ENCODE measurements around the gene PEX7.
A peak's percentile ranks its signal among the peaks of the same experiment; 100 is the strongest.
"Not testable (repeated sequence)": the region's sequence is repeated elsewhere in the genome, so short reads cannot be mapped to it uniquely, and the experiment has no call there.

Gene PEX7

DNA sequence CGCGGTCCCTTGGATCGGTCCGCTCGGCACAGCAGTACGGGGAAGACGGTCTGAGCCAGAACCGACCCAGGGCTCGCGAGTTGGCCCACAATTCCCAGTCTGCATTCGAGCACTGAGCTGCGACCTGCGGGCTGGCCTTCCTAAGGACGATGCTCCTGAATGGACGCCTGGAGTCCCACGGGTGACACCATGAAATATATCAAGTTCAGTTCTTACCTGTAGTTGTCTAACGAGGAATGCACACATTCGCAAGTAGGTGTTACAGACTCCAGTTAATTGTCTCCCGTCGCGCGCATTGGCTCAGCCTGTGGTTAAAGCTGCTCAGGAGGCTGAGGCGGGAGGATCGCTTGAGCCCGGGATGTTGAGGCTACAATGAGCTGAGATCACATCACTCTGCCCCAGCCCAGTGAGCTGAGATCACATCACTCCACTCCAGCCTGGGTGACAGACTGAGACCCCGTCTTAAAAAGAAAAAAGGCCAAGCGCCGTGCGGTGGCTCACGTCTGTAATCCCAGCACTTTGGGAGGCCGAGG, 802 bp downstream of the PEX7 start:
- DNase-seq (ENCODE audit: low spot score), result no peak
- no peak for TF ChIP-seq CTCF (IDR thresholded peaks at IDR 0.05; ENCODE audit: extremely low read depth, missing control alignments)

GRCh38 chr6:136826216-136826615, 3.8 kb downstream of the PEX7 start:
- no peak for DNase-seq (ENCODE audit: low spot score)
- no peak for TF ChIP-seq CTCF (IDR thresholded peaks at IDR 0.05; ENCODE audit: extremely low read depth, missing control alignments)

DNA sequence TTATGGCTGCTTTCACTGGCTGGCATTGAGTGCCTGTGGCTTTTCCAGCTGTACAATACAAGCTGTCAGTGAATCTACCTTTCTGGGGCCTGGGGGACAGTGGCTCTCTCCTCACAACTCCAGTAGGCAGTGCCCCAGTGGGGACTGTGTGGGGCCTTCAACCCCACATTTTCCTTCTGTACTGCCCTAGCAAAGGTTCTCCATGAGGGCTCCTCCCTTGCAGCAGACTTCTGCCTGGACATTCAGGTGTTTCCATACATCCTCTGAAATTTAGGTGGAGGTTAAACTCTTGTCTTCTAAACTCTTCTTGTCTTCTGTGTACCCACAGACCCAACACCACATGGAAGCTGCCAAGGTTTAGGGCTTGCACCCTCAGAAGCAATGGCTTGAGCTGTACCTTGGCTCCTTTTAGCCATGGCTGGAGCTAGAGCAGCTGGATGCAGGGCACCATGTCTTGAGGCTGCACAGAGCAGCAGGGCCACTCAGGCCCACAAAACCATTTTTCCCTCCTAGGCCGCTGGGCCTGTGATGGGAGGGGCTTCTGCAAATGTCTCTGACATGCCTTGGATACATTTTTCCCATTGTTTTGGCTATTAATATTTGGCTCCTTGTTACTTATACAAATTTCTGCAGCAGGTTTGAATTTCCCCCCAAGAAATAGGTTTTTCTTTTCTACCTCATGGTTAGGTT, 9.6 kb downstream of the PEX7 start:
- DNase-seq (ENCODE audit: low spot score), result no peak
- no peak for TF ChIP-seq CTCF (IDR thresholded peaks at IDR 0.05; ENCODE audit: extremely low read depth, missing control alignments)

DNA sequence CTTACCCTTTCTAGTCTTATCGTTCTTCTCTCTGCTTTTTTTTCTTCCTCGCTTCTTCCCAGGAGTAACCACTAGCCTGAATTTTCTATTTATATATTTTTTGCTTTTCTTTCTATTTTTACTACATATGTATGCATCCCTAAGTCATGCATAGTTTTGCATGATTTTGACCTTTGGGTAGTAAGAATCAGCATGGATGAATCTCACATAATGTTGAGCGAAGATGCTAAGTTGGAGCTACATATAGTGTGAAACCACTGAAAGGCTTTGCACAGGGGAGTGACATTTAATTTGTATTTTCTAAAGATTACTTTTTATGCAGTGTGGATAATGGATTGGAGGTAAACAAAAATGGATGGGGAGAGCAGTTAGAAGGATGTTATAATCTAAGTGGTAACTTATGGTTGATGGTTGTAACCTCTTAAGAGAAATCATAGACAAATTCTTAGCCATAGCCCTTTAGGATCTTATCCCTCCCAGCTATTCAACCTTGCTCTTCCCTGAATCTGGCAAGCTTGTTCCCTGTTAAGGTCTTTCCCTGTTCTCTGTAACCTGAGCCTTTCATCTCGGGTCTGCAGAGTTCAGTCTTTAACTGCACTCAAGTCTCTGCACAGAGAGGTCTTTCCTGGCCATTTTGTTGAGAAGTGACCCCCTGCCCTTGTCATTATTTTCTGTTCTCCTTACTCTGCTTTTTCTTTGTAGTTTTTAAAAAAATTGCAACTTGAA, 18.0 kb downstream of the PEX7 start:
- no peak for TF ChIP-seq CTCF (IDR thresholded peaks at IDR 0.05; ENCODE audit: extremely low read depth, missing control alignments)
- no peak for DNase-seq (ENCODE audit: low spot score)

DNA sequence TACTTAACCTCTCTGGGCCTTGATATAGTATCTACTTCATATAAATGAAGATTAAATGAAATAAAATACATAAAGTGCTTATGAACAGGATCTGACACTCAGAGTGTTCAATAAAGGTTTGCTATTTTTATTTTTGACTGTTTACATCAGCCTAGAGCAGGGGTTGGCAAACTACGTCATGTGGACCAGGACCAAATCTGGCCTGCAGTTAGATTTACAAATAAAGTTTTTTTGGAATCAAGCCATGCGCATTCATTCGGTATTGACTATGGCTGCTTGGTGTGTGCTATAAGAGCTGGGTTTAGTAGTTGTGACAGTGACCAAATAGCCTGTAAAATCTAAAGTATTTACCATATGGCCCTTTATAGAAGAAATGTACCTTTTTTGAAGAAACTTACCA, 20.8 kb downstream of the PEX7 start:
- no peak for TF ChIP-seq CTCF (IDR thresholded peaks at IDR 0.05; ENCODE audit: extremely low read depth, missing control alignments)
- no peak for DNase-seq (ENCODE audit: low spot score)

GRCh38 chr6:136846046-136846445, 23.7 kb downstream of the PEX7 start:
- peak; percentile 38 for DNase-seq (ENCODE audit: low spot score)
- TF ChIP-seq CTCF (IDR thresholded peaks at IDR 0.05; ENCODE audit: extremely low read depth, missing control alignments), result peak; percentile 67

DNA sequence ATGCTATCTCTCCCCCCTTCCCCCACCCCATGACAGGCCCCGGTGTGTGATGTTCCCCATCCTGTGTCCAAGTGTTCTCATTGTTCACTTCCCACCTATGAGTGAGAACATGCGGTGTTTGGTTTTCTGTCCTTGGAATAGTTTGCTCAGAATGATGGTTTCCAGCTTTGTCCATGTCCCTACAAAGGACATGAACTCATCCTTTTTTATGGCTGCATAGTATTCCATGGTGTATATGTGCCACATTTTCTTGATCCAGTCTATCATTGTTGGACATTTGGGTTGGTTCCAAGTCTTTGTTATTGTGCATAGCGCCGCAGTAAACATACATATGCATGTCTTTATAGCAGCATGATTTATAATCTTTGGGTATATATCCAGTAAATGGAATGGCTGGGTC, 24.1 kb downstream of the PEX7 start:
- DNase-seq (ENCODE audit: low spot score), result not testable (repeated sequence)

GRCh38 chr6:136849979-136850563, 27.7 kb downstream of the PEX7 start:
- DNase-seq (ENCODE audit: low spot score), result not testable (repeated sequence)

Measured in GM20000 (cell line).